HG03064 (cell line): ENCODE data around the gene C17orf100.

Source experiments
- ATAC-seq: cut with Tn5 transposase; IDR thresholded peaks from one replicate; pipeline ENCODE4 v1.9.1; 2021; ENCODE audit warnings: low read depth; ENCODE audit not compliant: unreplicated experiment

The C17orf100 gene

GRCh38 chr17:6668219-6668618, 16.7 kb downstream of the C17orf100 start:
- ATAC-seq: no peak

- no peak for ATAC-seq
These were observed 17.3 kb downstream of the C17orf100 start for GRCh38 chr17:6668727-6669425.

- no peak for ATAC-seq
These were observed 18.1 kb downstream of the C17orf100 start for GRCh38 chr17:6669479-6670212.

GRCh38 chr17:6670571-6670970, 19.0 kb downstream of the C17orf100 start:
- ATAC-seq: no peak

- no peak for ATAC-seq
These were observed 19.4 kb downstream of the C17orf100 start for GRCh38 chr17:6670999-6671398.

GRCh38 chr17:6671431-6671830, 19.9 kb downstream of the C17orf100 start:
- no peak for ATAC-seq

GRCh38 chr17:6674586-6674985, 23.0 kb downstream of the C17orf100 start:
- no peak for ATAC-seq

GRCh38 chr17:6675201-6675825, 23.8 kb downstream of the C17orf100 start:
- ATAC-seq: no peak

- no peak for ATAC-seq
These were observed 25.2 kb downstream of the C17orf100 start for GRCh38 chr17:6676802-6677157.

- no peak for ATAC-seq
These were observed 25.7 kb downstream of the C17orf100 start for GRCh38 chr17:6677158-6677831.

- ATAC-seq: no peak
These were observed 26.4 kb downstream of the C17orf100 start for GRCh38 chr17:6677946-6678345.

GRCh38 chr17:6679241-6679640, 27.7 kb downstream of the C17orf100 start:
- no peak for ATAC-seq

- no peak for ATAC-seq
These were observed 29.6 kb downstream of the C17orf100 start for GRCh38 chr17:6681176-6681575.

- ATAC-seq: no peak
These were observed 30.1 kb downstream of the C17orf100 start for GRCh38 chr17:6681671-6682070.

GRCh38 chr17:6682339-6682738, 30.8 kb downstream of the C17orf100 start:
- ATAC-seq: no peak

- no peak for ATAC-seq
These were observed 31.6 kb downstream of the C17orf100 start for GRCh38 chr17:6683081-6683684.

- ATAC-seq: no peak
These were observed 32.3 kb downstream of the C17orf100 start for GRCh38 chr17:6683730-6684459.

- no peak for ATAC-seq
These were observed 32.9 kb downstream of the C17orf100 start for GRCh38 chr17:6684460-6684783.

- ATAC-seq: no peak
These were observed 33.6 kb downstream of the C17orf100 start for GRCh38 chr17:6684881-6685767.
